Upper lobe of left lung (tissue), 4 donors: Measurements from ENCODE around the gene SH3GL3.

Experiments used
- POLR2AphosphoS5 ChIP-seq, 2 donors: sonication (generic); formaldehyde crosslinking; IDR thresholded peaks; one replicate each; pipeline ENCODE4 v1.5.1; 2017; ENCODE audit warnings: antibody characterized with exemption in 2 of 2
- TF ChIP-seq, protein P1 (sequence below), 6 experiments: fragments of 450-650 bp in 4 of 6; fragments of 200-600 bp in 2 of 6; sonication (generic) in 2 of 6; IDR thresholded peaks; one replicate each; pipeline ENCODE4 v1.5.1; 2016 to 2019; ENCODE audit warnings: antibody characterized with exemption in 6 of 6

DNA sequence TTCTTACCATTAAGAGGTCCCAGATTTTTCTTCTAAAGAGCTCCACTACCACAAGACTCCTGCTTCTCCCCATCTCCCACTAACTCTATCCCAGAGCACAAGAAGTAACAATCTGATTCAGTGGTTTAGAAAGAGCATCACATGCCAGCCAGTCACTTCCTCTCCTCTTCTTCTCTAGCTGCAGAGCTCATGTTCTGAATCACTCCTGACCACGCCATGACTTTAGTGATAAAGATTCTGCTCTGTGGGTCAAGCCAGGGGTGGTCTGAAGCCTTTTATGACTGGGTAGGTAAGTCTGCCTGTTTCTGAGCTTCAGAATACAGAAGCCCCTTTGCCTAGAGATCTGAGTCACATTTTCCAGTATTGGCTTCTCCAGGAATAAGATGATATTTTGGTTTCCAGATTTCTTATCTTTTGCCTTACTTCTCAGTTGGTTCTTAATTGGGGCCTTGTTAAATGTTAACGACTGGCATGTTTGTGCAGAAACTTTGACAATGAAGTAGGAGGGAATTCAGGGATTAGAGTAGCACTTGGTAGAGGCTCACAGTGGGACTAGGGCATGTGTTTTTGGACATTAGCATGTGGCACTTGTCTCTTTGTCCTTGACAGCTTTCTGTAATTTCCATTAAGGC, 179.1 kb downstream of the SH3GL3 start:
- TF ChIP-seq POLR2AphosphoS5 (IDR thresholded peaks at IDR 0.05), result no peak
- TF ChIP-seq, protein P1, sequence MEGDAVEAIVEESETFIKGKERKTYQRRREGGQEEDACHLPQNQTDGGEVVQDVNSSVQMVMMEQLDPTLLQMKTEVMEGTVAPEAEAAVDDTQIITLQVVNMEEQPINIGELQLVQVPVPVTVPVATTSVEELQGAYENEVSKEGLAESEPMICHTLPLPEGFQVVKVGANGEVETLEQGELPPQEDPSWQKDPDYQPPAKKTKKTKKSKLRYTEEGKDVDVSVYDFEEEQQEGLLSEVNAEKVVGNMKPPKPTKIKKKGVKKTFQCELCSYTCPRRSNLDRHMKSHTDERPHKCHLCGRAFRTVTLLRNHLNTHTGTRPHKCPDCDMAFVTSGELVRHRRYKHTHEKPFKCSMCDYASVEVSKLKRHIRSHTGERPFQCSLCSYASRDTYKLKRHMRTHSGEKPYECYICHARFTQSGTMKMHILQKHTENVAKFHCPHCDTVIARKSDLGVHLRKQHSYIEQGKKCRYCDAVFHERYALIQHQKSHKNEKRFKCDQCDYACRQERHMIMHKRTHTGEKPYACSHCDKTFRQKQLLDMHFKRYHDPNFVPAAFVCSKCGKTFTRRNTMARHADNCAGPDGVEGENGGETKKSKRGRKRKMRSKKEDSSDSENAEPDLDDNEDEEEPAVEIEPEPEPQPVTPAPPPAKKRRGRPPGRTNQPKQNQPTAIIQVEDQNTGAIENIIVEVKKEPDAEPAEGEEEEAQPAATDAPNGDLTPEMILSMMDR (IDR thresholded peaks at IDR 0.05), result no peak
